BE2C (cell line): ENCODE data around the gene MSTO1.
"Not testable (repeated sequence)": the region's sequence is repeated elsewhere in the genome, so short reads cannot be mapped to it uniquely, and the experiment has no call there.

Experiments used
- DNase-seq: peaks from one replicate; pipeline ENCODE4 v3.0.0-alpha.2; 2020
- H3K27me3 ChIP-seq: fragments of 250-450 bp; sonication (Bioruptor Pico); 2 replicates; pipeline ENCODE4 v1.5.1; 2020; ENCODE audit warnings: mild to moderate bottlenecking
- H3K36me3 ChIP-seq: fragments of 250-450 bp; sonication (Bioruptor Pico); 2 replicates; pipeline ENCODE4 v1.5.1; 2020; ENCODE audit warnings: mild to moderate bottlenecking
- H3K4me1 ChIP-seq: fragments of 250-450 bp; sonication (Bioruptor Pico); 2 replicates; pipeline ENCODE4 v1.5.1; 2020
- H3K4me3 ChIP-seq: 2 replicates; pipeline ENCODE4 v1.5.1; 2011; ENCODE audit warnings: low read depth, low read length
- H3K9me3 ChIP-seq: fragments of 250-450 bp; sonication (Bioruptor Pico); 2 replicates; pipeline ENCODE4 v1.5.1; 2020
- CTCF ChIP-seq: IDR thresholded peaks from 2 replicates; pipeline ENCODE4 v1.5.1; 2012; ENCODE audit warnings: mild to moderate bottlenecking, low read depth, low read length

Gene MSTO1

GRCh38 chr1:155623357-155623756 lies 13.3 kb downstream of the MSTO1 start:
- no peaks in the 10 kb centered on the region for H3K27me3 ChIP-seq
- DNase-seq = no peak
- no peak overlapping the region for H3K4me3 ChIP-seq
- H3K4me1 ChIP-seq = no peaks in the 10 kb centered on the region
- no peak for TF ChIP-seq CTCF
- H3K9me3 ChIP-seq = no peaks in the 10 kb centered on the region; the same call in 1 of the 2 replicates
- H3K36me3 ChIP-seq = no peaks in the 10 kb centered on the region

GRCh38 chr1:155626428-155626827 lies 16.4 kb downstream of the MSTO1 start:
- DNase-seq, H3K4me1 ChIP-seq, H3K9me3 ChIP-seq, H3K4me3 ChIP-seq, H3K27me3 ChIP-seq, H3K36me3 ChIP-seq: not testable (repeated sequence)

- TF ChIP-seq CTCF = no peak
- Histone ChIP-seq H3K27me3 (no peaks in the 10 kb centered on the region), H3K9me3 (no peaks in the 10 kb centered on the region), H3K36me3 (no peaks in the 10 kb centered on the region), H3K4me1 (no peaks in the 10 kb centered on the region), H3K4me3 (no peak overlapping the region)
- DNase-seq = no peak
These were observed 26.6 kb downstream of the MSTO1 start for GRCh38 chr1:155636397-155637153.

- Histone ChIP-seq H3K36me3 (no peaks in the 10 kb centered on the region), H3K27me3 (no peaks in the 10 kb centered on the region), H3K4me3 (no peak overlapping the region), H3K9me3 (peaks cover 5% of the 10 kb centered on the region), H3K4me1 (no peaks in the 10 kb centered on the region)
- DNase-seq = no peak
- TF ChIP-seq CTCF = no peak
These were observed 30.3 kb downstream of the MSTO1 start for GRCh38 chr1:155640367-155640766.

- not testable (repeated sequence) for H3K36me3 ChIP-seq, H3K9me3 ChIP-seq, H3K4me3 ChIP-seq, H3K27me3 ChIP-seq, DNase-seq, H3K4me1 ChIP-seq
These were observed 32.7 kb downstream of the MSTO1 start for GRCh38 chr1:155642559-155643180.

- TF ChIP-seq CTCF = no peak
- H3K36me3 ChIP-seq = no peaks in the 10 kb centered on the region
- no peak overlapping the region for H3K4me3 ChIP-seq
- H3K9me3 ChIP-seq = peaks cover 5% of the 10 kb centered on the region
- no peaks in the 10 kb centered on the region for H3K4me1 ChIP-seq
- no peaks in the 10 kb centered on the region for H3K27me3 ChIP-seq
- DNase-seq = no peak
These were observed 33.2 kb downstream of the MSTO1 start for GRCh38 chr1:155643230-155643629.

- no peak overlapping the region for H3K4me3 ChIP-seq
- H3K4me1 ChIP-seq = no peaks in the 10 kb centered on the region
- DNase-seq = no peak
- H3K27me3 ChIP-seq = no peaks in the 10 kb centered on the region
- H3K36me3 ChIP-seq = no peaks in the 10 kb centered on the region
- TF ChIP-seq CTCF = no peak
- peaks cover 5% of the 10 kb centered on the region for H3K9me3 ChIP-seq
These were observed 35.1 kb downstream of the MSTO1 start for GRCh38 chr1:155645034-155645598.
